Fibroblast of skin of back (primary cell): ENCODE measurements around the gene CXADR. TPM values are rescaled to one million over a fixed set of nuclear protein-coding genes. Genes with fewer than 3 reads are reported as not detected.
A peak's percentile ranks its signal among the peaks of the same experiment; 100 is the strongest.
"Not testable (repeated sequence)": the region's sequence is repeated elsewhere in the genome, so short reads cannot be mapped to it uniquely, and the experiment has no call there.

Experiments
- DNase-seq: peaks from one replicate; pipeline ENCODE4 v3.0.0-alpha.2; 2013
- polyA plus RNA-seq, 2 experiments: library from polyadenylated mRNA; unstranded; fragments of 120-200 nt; gene quantifications; one replicate each; pipeline ENCODE4 v1.2.1, GENCODE V29; 2013; ENCODE audit not compliant: insufficient read length in 2 of 2

Gene CXADR
- polyA plus RNA-seq (2013, experiment 1 of 2; ENCODE audit: insufficient read length) = 0.05 TPM
- polyA plus RNA-seq (2013, experiment 2 of 2; ENCODE audit: insufficient read length) = 0.06 TPM

GRCh38 chr21:17512253-17513213 is at the start of gene CXADR:
CXADR (plus strand) TSS chr21:17513043; CDS start chr21:17513130, 87 bp downstream.
- DNase-seq = peak; percentile 27

DNA sequence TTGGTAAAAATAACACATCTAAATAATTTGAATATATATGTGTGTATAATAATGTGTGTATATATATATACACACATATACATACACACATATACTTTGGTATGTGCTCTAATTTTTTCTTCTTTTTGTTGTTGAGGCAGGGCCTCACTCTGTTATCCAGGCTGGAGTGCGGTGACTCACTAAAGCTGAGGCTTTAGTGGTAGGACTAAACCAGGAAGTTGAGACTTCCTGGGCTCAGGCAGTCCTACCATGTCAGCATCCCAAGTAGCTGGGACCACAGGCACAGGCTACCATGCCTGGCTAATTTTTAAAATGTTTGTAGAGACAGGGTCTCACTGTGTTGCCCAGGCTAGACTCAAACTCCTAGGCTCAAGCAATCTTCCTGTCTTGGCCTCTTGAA is 46.7 kb upstream of the CXADR start:
- peak; percentile 77 for DNase-seq

- no peak for DNase-seq
Observed at GRCh38 chr21:17467392-17467791, 45.5 kb upstream of the CXADR start.

DNA sequence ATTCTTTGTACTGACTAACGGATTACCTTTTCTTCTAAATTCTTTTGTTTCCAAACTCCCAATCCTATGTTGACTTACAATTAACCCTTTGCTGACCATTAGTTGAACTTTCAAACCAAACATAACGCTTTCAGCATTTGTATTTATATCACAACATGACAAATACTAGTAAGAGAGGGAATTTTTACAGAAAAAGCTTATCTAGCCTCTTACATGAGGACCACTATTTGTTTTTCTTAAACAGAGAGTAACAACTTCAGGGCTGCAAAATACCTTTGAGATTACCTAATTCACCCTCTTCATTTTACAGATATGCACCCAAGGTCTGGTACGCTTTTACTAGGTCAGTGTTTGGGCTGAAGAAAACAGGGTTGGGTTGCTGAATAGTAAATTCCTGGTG is 45.0 kb upstream of the CXADR start:
- DNase-seq = no peak

DNA sequence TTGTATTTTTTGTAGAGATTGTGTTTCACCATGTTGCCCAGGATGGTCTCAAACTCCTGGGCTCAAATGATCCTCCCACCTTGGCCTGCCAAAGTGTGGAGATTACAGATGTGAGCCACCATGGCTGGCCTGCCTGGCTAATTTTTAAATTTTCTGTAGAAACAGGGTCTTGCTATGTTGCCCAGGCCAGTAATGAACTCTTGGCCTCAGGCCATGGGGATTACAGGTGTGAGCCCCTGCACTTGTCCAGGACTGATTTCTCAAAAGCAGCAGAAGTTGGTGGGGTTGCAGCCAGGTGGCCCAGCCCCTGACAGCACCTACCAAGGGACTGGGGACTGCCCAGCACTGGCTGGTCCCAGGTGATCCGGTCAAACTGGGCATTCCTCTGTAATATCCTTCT is 44.1 kb upstream of the CXADR start:
- no peak for DNase-seq

GRCh38 chr21:17469727-17470126 is 43.1 kb upstream of the CXADR start:
- no peak for DNase-seq

- no peak for DNase-seq
Observed at GRCh38 chr21:17472182-17472581, 40.7 kb upstream of the CXADR start.

DNA sequence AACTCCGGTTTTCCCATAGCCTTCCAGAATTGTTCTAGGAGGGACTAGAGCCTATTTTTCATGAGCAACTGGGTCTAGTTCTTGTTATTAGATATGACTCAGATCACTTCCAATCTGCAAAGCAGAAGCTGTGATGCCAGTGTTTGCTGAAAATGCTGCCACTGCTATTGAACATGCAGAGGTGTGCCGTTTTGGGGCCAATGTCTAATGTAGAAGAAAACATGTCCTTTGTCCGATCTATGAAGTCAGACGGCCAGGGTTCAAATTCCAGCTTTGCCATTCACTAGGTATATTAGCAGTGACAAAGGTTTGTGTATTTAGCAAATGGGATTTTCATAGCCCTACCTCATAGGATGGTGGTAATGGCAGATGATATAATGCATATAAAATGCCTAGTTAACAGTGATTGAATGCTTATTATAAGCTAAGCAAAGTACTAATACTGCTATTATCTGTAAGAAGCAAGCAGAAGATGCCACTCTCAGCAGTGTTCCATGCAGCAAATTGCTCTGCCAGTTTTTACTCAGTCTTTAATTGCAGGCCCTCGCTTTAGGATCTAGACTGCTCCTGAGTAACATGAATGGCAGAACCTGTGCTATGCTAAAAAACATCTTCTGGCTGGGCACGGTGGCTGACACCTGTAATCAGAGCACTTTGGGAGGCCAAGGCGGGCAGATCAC is 40.1 kb upstream of the CXADR start:
- no peak for DNase-seq

DNA sequence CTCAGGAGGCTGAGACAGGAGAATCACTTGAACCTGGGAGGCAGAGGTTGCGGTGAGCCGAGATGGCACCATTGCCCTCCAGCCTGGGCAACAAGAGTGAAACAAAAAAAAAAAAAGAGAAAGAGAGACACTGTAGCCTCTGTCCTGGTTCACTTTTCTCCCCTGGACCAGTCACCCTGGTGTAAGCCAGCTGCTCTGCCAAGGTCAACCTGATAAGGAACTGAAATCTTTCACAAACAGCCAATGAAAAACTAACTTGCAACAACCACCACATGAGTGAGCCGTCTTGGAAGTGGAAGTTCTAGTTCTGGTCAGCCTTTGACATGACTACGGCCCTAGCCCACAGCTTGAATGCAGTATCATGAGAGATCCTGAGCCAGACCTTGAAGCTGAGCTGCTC is 36.8 kb upstream of the CXADR start:
- no peak for DNase-seq

GRCh38 chr21:17478156-17478555 is 34.7 kb upstream of the CXADR start:
- DNase-seq = not testable (repeated sequence)

GRCh38 chr21:17479606-17480005 is 33.2 kb upstream of the CXADR start:
- no peak for DNase-seq

GRCh38 chr21:17482928-17483327 is 29.9 kb upstream of the CXADR start:
- DNase-seq = no peak

DNA sequence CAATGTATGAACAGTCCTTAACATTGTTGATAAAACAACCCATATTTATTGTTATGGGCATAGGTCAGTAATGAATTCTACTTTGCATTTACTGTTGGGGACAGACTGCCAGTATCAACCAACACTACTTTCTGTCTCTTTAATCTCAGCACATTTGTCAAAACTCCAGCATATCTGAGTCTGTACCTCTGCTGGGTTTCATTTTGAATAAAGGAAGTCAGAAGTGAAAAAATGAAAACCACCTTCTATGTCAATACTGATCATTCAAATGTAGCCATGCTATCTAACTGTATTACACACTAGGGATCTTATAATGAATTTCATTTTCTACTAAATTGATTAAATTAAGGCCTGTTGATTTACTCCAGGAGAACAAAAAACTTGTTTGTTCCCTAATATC is 24.2 kb upstream of the CXADR start:
- no peak for DNase-seq

GRCh38 chr21:17489565-17489964 is 23.3 kb upstream of the CXADR start:
- DNase-seq = peak; percentile 27

DNA sequence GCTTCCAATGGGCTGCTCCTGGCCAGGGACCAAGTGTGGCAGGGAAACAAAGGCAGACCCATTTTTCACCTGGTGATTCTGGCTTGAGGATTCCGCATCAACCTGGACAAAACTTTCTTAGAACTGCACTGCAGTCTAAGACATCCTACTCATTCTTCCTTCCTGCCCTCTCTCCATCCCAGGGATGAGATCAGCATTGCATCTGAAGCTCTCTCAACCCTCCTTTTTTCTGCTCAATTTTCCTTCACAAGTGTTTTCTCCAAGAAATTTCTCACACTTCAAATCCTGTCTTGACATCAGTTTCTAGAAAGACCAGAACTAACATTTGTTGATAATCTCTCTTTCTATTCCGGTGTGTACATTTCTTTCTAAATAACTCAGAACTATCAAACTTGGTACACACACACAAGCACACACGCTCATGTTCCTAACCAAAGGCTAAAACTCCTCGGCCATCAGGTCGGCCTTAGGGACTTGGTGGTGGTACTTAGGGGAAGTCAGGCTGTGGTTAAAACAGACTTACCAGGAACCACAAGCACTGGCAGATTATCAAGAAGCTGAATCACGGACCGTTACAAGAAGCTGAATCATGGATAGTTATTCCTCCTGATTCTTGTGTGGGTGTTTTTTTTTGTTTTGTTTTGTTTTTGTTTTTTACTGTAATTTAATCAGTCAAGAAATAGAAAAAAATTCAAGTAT is 21.0 kb upstream of the CXADR start:
- DNase-seq = peak; percentile 95

GRCh38 chr21:17492415-17493168 is 20.3 kb upstream of the CXADR start:
- peak; percentile 30 for DNase-seq

DNA sequence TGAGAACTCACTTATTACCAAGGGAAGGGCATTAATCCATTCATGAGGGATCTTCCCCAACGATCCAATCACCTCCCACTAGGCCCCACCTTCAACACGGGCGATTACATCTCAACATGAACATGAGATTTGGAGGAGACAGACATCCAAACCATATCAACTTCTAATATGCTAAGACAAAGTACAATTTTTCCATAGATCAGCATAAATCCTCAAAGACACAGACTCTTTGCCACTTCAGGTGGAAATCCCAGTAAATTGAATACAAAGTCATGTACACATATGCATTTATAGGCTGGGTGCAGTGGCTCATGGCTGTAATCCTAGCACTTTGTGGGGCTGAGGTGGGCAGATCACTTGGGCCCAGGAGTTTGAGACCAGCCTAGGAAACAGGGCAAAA is 18.8 kb upstream of the CXADR start:
- no peak for DNase-seq

DNA sequence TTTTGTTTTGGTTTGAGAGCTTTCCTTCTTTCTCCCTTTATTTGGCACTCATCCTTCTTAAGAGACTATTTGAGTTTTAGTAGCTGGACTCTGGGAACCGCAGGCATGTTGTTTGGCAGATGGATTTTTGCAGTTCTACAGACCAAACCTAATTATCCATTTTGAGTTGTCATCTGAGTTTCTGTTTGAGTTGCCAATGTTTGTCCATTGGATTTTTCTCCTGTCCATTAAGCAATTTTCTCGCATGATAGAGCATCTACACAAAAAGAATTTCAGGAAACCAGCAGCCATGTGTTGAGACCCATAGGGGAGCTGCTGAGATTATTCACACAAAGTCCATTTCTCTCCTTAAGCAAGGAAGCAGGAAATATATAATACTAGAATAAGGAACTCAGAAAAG is 17.2 kb upstream of the CXADR start:
- DNase-seq = no peak

DNA sequence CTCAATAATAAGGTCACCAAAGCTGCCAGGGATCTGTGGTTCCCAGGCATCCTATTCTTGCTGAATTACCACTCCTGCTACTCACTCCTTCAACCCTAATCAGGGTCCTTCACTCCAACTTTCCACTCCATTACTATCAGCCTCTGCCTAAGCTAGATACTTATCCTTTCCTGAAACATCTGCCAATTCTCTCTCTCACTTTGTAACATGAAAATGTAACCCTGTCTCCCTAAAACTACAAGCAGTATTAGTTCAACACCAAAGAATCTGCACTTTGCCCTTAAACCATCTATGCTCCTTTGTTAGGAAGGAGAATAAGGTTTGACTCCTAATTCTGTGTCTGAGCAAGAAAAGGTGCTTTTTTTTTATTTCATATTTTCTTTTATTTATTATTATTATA is 15.5 kb upstream of the CXADR start:
- DNase-seq = no peak

GRCh38 chr21:17498586-17498985 is 14.3 kb upstream of the CXADR start:
- no peak for DNase-seq

- no peak for DNase-seq
Observed at GRCh38 chr21:17501107-17502006, 11.5 kb upstream of the CXADR start.
